ENCODE data around the gene TSPAN9.

- TF ChIP-seq CTCF (IDR thresholded peaks at IDR 0.05) (no peak), EP300 (IDR thresholded peaks at IDR 0.05) (no peak), POLR2A (IDR thresholded peaks at IDR 0.05) (no peak), POLR2AphosphoS5 (IDR thresholded peaks at IDR 0.05) (no peak)
Measured at GRCh38 chr12:3055026-3055703, 22.0 kb upstream of the TSPAN9 start.
